HepG2 (cell line): ENCODE results near the gene NSG2. TPM values are rescaled to one million over a fixed set of nuclear protein-coding genes. Genes with fewer than 3 reads are reported as not detected.

Source experiments
- ARID2 ChIP-seq: sonication (generic); formaldehyde crosslinking; IDR thresholded peaks from 2 replicates; pipeline ENCODE4 v1.8.1; 2022; ENCODE audit warnings: mild to moderate bottlenecking, missing genetic modification reagents, borderline replicate concordance
- CBX5 ChIP-seq: sonication (generic); formaldehyde crosslinking; IDR thresholded peaks from 2 replicates; pipeline ENCODE4 v1.4.0; 2020; ENCODE audit warnings: missing genetic modification reagents, borderline replicate concordance
- KDM4B ChIP-seq: sonication (generic); formaldehyde crosslinking; IDR thresholded peaks from 2 replicates; pipeline ENCODE4 v1.4.0; 2020; ENCODE audit warnings: missing genetic modification reagents
- LBX2 ChIP-seq: sonication (generic); formaldehyde crosslinking; IDR thresholded peaks from 2 replicates; pipeline ENCODE4 v1.5.0; 2020; ENCODE audit warnings: missing genetic modification reagents, mild to moderate bottlenecking, borderline replicate concordance
- MAFF ChIP-seq: IDR thresholded peaks from 2 replicates; pipeline ENCODE4 v1.6.1; 2011; ENCODE audit warnings: low read depth, low read length, improper control_type of control experiment
- MAFG ChIP-seq: sonication (generic); formaldehyde crosslinking; IDR thresholded peaks from 2 replicates; pipeline ENCODE4 v1.5.1; 2020; ENCODE audit warnings: mild to moderate bottlenecking, missing genetic modification reagents
- POLR2G ChIP-seq: fragments of 200-400 bp; formaldehyde crosslinking; IDR thresholded peaks from 2 replicates; pipeline ENCODE4 v1.6.1; 2018; ENCODE audit warnings: mild to moderate bottlenecking, low read depth, low read length, moderate library complexity
- RXRB ChIP-seq: IDR thresholded peaks from 2 replicates; pipeline ENCODE4 v1.6.1; 2016; ENCODE audit warnings: borderline replicate concordance, missing genetic modification reagents, missing compliant biosample characterization
- SMYD3 ChIP-seq: sonication (generic); formaldehyde crosslinking; IDR thresholded peaks from 2 replicates; pipeline ENCODE4 v1.8.1; 2023; ENCODE audit warnings: mild to moderate bottlenecking, missing genetic modification reagents
- SP4 ChIP-seq: sonication (generic); formaldehyde crosslinking; IDR thresholded peaks from 2 replicates; pipeline ENCODE4 v1.8.1; 2023; ENCODE audit warnings: mild to moderate bottlenecking, missing genetic modification reagents
- SPEN ChIP-seq: sonication (generic); formaldehyde crosslinking; IDR thresholded peaks from 2 replicates; pipeline ENCODE4 v1.5.1; 2020; ENCODE audit warnings: low read depth, mild to moderate bottlenecking, missing genetic modification reagents
- TRIM22 ChIP-seq: fragments of 450-650 bp; IDR thresholded peaks from 2 replicates; pipeline ENCODE4 v1.6.1; 2017
- YEATS2 ChIP-seq: sonication (generic); formaldehyde crosslinking; IDR thresholded peaks from 2 replicates; pipeline ENCODE4 v1.4.0; 2020; ENCODE audit warnings: missing genetic modification reagents, borderline replicate concordance
- ZFP90 ChIP-seq: sonication (generic); formaldehyde crosslinking; IDR thresholded peaks from 2 replicates; pipeline ENCODE4 v1.8.0; 2022; ENCODE audit warnings: missing genetic modification reagents, mild to moderate bottlenecking, inconsistent platforms, borderline replicate concordance
- ZNF432 ChIP-seq: sonication (generic); formaldehyde crosslinking; IDR thresholded peaks from 2 replicates; pipeline ENCODE4 v1.5.0; 2020; ENCODE audit warnings: missing genetic modification reagents, mild to moderate bottlenecking, borderline replicate concordance
- ZNF614 ChIP-seq: IDR thresholded peaks from 2 replicates; pipeline ENCODE4 v1.6.1; 2018; ENCODE audit warnings: missing biosample characterization, missing genetic modification reagents, inconsistent platforms, borderline replicate concordance
- ZNF639 ChIP-seq: conservative IDR thresholded peaks from 2 replicates; pipeline ENCODE4 v1.6.1; 2018; ENCODE audit warnings: missing genetic modification reagents
- ZNF678 ChIP-seq: sonication (generic); formaldehyde crosslinking; IDR thresholded peaks from 2 replicates; pipeline ENCODE4 v1.4.0; 2020; ENCODE audit warnings: mild to moderate bottlenecking, missing genetic modification reagents
- ZNF691 ChIP-seq: sonication (generic); formaldehyde crosslinking; IDR thresholded peaks from 2 replicates; pipeline ENCODE4 v1.4.0; 2020; ENCODE audit warnings: missing genetic modification reagents, low read depth, mild to moderate bottlenecking, borderline replicate concordance
- ZNF775 ChIP-seq: sonication (generic); formaldehyde crosslinking; IDR thresholded peaks from 2 replicates; pipeline ENCODE4 v1.4.0; 2020; ENCODE audit warnings: missing genetic modification reagents, mild to moderate bottlenecking, moderate library complexity, borderline replicate concordance
- ZNF788 ChIP-seq: sonication (generic); formaldehyde crosslinking; IDR thresholded peaks from 2 replicates; pipeline ENCODE4 v1.5.0; 2020; ENCODE audit warnings: mild to moderate bottlenecking, missing genetic modification reagents, borderline replicate concordance
- polyA plus RNA-seq, 8 experiments: library from polyadenylated mRNA; depleted of rRNA in 3 of 8; stranded (reverse) in 7 of 8; unstranded in 1 of 8; fragments of >200 nt; fragmentation: Illumina TruSeq in 4 of 8; extraction: Trizol in 4 of 8; gene quantifications; 2 replicates each; pipeline versions ENCODE4 v1.2.1 to v1.2.3, GENCODE V29; 2011 to 2016; ENCODE audit warnings: low read depth in 4 of 8, missing spikeins in 1 of 8, mixed read lengths in 1 of 8; ENCODE audit not compliant: insufficient read depth in 1 of 8
- total RNA-seq, 5 experiments: library from RNA; depleted of rRNA; stranded (reverse); fragments of >200 nt; fragmentation: Illumina TruSeq; extraction: Trizol; gene quantifications; 2 replicates each; pipeline ENCODE4 v1.2.3, GENCODE V29; 2016; ENCODE audit warnings: low read depth in 1 of 5
- TF ChIP-seq, protein P1 (sequence below): sonication (generic); formaldehyde crosslinking; IDR thresholded peaks from 2 replicates; pipeline ENCODE4 v1.8.0; 2022; ENCODE audit warnings: missing genetic modification reagents, mild to moderate bottlenecking, borderline replicate concordance
- TF ChIP-seq, protein P2 (sequence below): IDR thresholded peaks from 2 replicates; pipeline ENCODE4 v1.6.1; 2016

The NSG2 gene
- total and polyA plus RNA-seq, 2 of the 13 experiments (the other 11 are each of a cell fraction or from before 2014, with no cell fraction given) = 0.21 TPM; not detected in 1

DNA sequence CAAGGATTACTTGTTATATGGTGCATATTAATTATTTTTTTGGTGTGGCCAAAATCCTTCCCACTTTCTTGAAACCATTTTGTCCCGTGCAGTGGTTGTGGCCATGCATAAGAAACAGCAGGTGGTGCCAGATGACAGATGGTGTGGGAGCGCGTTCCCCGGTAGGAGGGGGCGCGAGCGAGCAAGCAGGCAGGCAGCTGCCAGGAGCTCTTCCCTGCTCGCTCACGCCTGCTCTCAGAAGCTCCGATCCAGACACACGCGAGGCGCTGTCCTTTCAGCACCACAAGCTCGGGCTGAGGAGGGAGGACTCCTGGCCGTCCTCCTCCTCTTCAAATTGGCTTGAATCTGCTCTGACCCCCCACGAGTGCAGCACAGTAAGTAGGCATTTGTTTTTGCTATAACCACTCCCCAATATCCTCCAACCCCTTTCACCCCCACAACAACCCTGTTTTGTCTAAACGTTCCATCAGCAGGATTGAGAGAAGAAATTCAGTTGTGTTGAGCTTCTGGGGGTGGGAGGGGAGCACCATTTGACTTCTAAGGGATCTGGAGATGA, at the start of gene NSG2 (continued):
- peak; percentile 85; the same call in 1 of the 2 replicates for TF ChIP-seq ZNF691 (CRISPR knock-in tag)
- no peak for TF ChIP-seq MAFF
- TF ChIP-seq SPEN (CRISPR knock-in tag) = 0 out of 2 replicates have a peak, but pooled peaks have one; percentile 41
- peak; percentile 31; the same call in 1 of the 2 replicates for TF ChIP-seq YEATS2 (CRISPR knock-in tag)
- no peak for TF ChIP-seq ZNF432
- no peak for TF ChIP-seq LBX2
- TF ChIP-seq POLR2G = no peak
- TF ChIP-seq SP4 = no peak
- no peak for TF ChIP-seq ZNF775 (CRISPR knock-in tag)
- TF ChIP-seq, protein P1, sequence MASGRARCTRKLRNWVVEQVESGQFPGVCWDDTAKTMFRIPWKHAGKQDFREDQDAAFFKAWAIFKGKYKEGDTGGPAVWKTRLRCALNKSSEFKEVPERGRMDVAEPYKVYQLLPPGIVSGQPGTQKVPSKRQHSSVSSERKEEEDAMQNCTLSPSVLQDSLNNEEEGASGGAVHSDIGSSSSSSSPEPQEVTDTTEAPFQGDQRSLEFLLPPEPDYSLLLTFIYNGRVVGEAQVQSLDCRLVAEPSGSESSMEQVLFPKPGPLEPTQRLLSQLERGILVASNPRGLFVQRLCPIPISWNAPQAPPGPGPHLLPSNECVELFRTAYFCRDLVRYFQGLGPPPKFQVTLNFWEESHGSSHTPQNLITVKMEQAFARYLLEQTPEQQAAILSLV (CRISPR knock-in tag) = no peak
- peak; percentile 27; the same call in 1 of the 2 replicates for TF ChIP-seq RXRB (CRISPR knock-in tag)
- TF ChIP-seq ARID2 (CRISPR knock-in tag) = no peak
- TF ChIP-seq KDM4B = 0 out of 2 replicates have a peak, but pooled peaks have one; percentile 42
- TF ChIP-seq SMYD3 (CRISPR knock-in tag) = no peak
- TF ChIP-seq ZNF639 = no peak
- peak; percentile 43; the same call in 1 of the 2 replicates for TF ChIP-seq ZNF788
- 0 out of 2 replicates have a peak, but pooled peaks have one; percentile 53 for TF ChIP-seq ZNF678 (CRISPR knock-in tag)
- TF ChIP-seq, protein P2, sequence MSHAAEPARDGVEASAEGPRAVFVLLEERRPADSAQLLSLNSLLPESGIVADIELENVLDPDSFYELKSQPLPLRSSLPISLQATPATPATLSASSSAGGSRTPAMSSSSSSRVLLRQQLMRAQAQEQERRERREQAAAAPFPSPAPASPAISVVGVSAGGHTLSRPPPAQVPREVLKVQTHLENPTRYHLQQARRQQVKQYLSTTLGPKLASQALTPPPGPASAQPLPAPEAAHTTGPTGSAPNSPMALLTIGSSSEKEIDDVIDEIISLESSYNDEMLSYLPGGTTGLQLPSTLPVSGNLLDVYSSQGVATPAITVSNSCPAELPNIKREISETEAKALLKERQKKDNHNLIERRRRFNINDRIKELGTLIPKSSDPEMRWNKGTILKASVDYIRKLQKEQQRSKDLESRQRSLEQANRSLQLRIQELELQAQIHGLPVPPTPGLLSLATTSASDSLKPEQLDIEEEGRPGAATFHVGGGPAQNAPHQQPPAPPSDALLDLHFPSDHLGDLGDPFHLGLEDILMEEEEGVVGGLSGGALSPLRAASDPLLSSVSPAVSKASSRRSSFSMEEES (CRISPR knock-in tag) = 0 out of 2 replicates have a peak, but pooled peaks have one; percentile 41
- TF ChIP-seq ZNF614 (CRISPR knock-in tag) = peak; percentile 28; the same call in 1 of the 2 replicates
- TF ChIP-seq TRIM22 = no peak
- no peak for TF ChIP-seq ZFP90 (CRISPR knock-in tag)
- TF ChIP-seq MAFG (CRISPR knock-in tag) = no peak
- TF ChIP-seq CBX5 (CRISPR knock-in tag) = peak; percentile 57; the same call in 1 of the 2 replicates
